HG03097 (cell line): ENCODE results near the gene SH3GL2.

Experiments used
- ATAC-seq: cut with Tn5 transposase; IDR thresholded peaks from one replicate; pipeline ENCODE4 v1.9.1; 2021; ENCODE audit not compliant: unreplicated experiment, low FRiP score

Gene SH3GL2

DNA sequence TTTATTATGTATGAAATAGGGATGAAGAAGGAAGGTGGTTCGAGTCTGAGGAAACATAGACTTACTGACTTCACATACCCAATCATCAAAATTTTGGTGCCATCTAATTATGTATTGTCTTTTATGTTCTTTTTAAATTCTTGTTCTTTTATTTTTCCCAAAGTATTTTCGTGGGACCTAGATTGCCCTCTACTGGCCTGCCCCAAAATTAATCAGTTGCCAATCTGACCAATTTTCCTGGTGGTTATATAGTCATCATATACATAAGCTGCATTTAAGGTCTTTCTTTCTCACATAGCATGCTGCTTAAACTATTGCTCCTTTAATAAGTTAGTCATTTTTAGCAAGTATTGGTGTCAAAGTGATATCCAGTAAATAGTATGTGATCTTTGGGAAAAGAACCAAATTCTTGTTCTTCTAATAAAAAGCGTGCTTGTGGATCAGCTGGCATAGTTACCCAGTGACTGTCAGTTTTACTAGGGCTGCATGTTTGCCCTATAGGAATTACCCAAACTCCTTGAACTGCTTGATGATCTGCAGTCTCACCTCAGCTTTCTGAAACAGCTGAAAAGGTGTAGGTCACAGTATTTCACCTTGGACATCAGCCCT lies 223.5 kb downstream of the SH3GL2 start:
- ATAC-seq, result no peak

DNA sequence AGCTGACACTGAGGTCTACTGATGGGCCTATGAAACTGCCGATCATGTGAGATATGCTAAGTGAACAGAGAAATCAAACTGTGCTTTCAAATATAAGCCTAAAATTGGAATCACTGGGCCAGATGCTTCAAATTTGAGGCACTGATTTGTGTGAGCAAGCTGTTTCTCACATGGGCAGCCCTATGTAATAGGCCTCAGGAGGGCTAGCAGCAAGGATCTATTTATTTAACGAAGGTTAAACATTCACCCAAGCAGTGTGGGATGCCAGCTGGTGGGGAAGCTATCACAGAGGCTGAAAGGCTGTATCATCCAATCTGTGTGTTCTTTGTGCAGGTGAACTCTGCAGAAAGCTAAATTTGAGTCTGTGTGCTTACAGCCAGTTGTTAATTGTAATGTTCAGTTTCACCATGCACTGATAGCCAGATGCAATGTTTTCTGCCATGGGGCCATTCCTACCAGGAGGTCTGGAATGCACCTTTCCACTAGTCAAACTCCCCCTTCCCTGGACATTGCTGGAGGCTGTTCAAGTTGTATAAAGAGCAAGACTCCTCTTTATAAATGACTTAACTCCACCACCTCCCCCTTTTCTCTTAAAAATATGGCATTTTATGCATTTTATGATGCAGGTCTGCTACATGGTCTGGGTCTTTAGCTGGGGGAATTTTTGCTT lies 228.9 kb downstream of the SH3GL2 start:
- no peak for ATAC-seq

DNA sequence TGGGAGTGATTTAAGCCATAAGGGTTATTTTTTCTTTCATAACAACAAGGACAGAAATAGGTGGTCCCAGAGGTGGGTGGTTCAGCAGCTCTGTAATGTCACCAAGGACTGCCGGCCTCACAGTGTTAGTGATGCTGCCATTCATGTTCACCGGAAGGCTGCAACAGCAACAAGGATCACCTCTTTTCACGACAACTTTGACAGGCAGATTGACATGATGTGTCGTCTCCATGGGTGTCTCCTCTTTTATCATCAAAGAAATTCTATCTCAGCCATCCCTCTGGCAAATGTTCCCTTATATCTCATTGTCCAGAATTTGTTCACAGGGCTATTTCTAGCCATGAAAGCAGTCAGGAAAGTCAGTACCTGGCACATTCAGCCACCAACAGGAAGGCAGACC lies 231.5 kb downstream of the SH3GL2 start:
- no peak for ATAC-seq

DNA sequence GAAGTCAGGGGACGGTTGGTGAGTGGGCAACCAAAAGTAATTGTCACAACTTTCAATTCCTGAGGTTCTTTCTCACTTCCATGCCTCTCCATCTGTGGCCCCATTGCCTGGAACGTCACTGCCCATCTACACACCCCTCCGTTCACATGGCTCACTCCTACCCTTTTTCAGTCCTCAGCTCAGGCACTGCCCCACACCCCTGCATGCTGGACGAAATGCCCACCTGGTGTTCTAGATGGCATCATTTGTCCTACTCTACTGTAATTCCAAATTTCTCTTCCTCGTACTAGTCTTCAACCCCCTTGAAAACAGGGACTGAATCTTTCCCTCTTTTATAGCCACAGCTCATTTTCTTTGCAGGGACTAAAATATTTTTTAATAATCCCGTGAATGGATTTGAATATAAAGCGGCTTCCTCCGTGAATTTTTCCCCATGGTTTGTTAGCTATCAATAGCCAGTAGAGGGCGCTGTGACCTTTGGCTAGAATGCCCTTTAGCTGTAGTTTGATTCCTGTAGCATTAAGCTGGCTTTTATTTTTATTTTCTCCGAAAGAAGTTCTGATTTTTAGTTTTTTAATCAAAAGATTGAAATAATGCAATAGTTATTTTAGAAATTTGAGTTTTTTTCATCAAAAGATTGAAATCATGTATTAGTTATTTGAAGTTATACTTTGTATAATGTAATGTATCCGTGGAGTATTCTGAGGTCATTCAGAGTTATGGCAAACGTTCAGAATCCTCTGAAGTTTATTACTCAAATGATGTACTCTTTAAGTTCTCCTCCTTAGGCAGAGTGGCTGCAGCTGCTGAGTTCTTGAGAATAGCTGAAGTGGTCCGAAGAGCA lies 232.1 kb downstream of the SH3GL2 start:
- no peak for ATAC-seq

DNA sequence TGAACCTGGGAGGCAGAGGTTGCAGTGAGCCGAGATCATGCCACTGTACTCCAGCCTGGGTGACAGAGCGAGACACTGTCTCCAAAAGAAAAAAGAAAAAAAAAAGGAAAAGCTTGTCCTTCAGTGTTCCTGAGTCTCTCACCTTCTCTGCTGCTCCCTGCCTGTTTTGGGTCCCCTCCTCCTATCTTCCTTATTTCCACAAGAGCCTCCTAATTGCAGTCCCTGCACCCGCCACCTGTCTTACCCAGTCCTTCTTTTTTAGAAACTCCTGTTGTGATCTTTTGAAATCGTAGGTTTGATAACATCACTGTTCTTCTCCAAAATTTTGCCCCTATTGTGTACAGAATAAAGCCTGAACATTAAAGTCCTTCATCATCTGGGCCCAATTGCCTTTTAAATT lies 234.9 kb downstream of the SH3GL2 start:
- no peak for ATAC-seq

DNA sequence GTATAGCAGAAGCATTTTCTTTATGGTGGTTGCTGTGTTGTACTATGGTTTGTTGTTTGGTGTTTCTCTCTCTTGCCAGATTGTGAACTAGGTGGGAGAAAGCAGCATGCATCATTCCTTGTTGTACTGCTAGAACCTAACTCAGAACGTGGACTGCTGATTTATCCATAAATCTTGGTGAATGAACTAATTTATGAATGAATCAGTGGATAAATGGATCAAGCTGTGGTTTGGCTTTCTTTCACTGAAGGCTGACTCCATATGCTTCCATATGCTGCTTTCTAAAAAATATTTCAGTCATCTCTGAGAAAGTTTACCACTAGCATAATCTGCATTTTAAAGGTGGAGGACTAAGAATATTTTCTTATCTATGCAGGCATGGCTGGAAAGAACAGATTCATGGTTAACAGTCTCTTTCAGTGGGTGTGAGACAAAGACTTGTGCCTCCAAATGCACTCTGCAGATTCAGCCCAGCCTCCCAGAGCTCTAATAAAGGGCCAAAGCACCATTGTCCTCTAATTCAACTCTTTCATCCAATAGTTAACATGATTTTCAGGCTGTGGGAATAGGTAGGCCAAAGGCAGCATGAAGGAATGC lies 237.7 kb downstream of the SH3GL2 start:
- no peak for ATAC-seq

DNA sequence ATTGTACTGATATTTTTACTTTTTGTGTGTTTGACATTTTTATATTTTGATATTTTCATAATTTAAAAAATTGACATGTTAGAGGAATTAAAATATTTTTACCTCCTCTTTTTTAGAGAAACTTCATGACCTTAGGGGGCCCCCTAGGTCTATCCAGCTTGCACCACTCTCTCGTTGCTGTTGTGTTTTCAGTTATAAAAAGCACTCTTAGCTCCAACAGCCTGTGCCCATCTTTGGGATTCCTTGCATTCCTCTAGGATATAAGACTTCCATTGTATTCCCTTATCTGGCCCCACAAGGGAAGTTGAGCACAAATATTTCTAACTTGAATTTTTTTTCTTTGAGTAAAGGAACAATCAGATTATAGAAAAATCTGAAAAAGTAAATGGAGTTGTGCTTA lies 245.3 kb downstream of the SH3GL2 start:
- no peak for ATAC-seq

DNA sequence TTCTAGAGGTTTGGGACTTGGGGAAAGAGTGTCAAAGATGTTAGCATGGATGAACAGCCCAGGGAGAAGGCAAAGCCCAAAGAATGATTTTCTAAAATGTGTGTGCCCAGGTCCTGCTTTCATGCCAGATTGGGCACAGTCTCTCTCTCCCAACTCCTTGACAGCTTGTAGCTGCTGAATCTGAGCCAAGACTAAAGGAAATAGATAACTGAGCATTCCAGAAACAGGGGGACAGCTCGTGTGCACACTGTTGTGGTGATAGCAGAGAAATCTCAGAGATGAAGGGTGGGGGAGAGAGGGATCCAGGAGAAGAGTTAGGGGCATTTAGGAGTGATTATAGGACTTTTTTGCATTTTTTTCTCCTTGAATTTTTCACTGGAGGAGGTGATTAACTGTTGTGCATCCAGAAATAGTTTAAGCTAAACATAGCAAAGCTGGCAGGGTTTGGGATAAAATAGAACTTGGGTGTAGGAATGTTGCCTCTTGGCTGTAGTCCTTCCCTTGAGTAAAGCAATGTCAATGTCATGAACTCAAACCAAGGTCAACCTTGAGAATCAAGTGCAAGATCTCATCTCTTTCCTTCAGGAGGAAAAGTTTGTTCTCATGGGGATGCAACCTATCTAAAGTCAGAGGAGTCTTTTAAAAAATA lies 245.9 kb downstream of the SH3GL2 start:
- ATAC-seq, result no peak

DNA sequence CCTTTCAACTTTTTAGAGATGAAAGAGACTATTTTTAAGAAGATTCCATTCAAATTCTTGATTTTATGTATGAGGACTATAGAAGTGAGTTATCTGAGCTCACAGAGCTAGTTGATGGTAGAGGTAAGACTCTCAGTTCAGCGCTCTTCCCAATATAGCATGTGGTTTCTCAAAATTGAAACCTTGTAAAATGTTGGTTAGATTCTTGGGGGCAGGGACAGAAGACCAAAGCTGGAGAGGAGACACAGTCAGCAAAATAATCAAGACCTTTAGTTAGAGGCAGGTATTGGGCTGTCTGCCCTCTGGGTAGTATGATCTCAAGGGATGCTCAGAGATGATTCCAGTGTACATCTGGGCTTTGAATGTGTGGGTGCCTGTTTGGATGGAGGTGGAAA lies 246.4 kb downstream of the SH3GL2 start:
- ATAC-seq, result no peak

DNA sequence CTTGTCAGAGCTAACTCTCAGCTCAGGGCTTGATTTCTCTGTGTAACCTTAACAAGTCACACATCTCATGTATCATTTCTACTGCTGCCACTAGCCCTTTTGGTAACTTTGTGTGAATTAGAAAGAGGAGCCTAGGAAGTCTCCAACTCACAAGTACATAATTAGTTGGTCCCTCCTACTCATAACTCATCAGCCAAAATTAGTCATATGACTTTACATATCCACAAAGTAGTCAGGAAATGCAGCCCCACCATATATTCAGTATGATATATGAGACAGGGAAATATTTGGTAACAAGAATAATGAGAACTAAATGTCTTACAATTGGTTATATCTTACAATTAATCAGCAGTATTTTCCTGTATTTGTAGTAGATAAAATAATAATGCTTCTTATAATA lies 250.2 kb downstream of the SH3GL2 start:
- ATAC-seq, result no peak

DNA sequence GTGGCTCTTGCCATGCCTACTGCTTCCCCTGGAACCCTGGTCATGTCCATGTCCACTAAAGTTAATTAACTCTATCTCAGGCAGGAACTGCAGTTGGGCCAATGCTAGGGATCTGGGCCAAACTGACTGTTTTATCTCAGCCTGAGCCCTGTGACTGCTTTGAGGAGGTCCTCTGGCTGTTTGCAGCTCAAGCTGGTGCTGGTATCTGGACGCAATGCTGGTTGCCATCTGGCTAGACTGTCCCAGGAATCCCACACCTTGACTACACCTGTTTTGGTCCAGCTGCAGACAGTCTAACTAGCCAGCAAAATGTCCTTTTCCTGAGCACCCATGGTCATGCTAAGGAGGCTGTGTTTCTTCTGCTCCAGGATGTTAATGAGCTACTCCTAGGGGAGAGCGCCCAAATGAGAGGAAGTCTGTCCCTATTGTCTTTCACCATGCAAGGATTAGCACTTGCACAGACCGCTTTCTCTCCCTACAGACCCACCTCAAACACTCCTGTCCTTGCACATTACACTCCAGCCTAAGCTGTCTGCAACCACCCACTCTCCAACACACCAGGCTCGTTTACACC lies 251.0 kb downstream of the SH3GL2 start:
- no peak for ATAC-seq

DNA sequence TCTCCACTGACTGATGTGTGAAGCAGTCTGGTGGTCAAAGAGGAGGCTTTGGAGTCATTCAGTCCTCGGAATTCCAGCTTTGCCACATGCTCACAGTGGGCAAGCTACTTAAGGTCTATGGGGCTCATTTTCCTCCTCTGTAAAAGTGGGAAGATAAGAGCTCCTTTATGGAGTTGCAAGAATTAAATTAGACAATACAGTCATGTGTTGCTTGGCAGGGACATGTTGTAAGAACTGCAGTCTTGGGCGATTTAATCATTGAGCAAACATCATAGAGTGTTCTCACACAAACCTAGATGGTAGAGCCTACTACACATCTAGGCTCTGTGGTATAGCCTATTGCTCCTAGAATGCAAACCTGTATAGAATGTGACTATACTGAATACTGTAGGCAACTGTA lies 253.9 kb downstream of the SH3GL2 start:
- ATAC-seq, result no peak

DNA sequence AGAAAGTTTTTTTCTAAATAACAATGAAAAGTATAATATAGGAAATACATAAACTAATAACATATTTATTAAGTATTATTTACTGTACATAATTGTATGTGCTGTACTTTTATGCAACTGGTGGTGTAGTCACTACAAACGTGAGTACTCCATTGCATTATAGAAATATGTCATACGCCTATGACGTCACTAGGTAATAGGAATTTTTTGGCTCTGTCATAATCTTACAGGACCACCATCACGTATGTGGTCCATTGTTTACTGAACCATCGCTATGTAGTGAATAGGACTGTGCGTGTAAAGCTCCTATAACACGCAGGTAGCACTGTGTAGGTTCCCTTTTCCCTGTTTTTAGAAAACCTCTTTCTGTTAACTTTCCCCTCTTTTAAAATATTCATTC lies 255.0 kb downstream of the SH3GL2 start:
- ATAC-seq, result no peak

DNA sequence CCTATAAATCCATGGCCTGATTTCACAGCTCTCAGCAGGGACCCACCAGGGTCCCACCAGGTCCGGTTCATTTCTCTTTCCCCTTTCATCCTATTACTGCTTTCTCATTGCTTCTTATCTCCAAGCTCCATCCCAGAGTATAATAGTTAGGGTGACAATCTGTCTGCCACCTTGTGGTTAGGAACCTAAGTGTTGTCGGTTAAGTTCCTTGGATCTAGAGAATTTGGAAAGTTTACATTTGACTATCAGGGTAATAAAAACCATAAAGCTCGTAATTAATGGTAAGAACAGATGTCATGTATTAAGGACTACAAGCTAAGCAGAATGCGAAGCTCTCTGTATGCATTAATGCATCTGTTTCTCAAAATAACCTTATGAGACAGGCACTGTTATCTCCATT lies 259.1 kb downstream of the SH3GL2 start:
- ATAC-seq, result no peak

DNA sequence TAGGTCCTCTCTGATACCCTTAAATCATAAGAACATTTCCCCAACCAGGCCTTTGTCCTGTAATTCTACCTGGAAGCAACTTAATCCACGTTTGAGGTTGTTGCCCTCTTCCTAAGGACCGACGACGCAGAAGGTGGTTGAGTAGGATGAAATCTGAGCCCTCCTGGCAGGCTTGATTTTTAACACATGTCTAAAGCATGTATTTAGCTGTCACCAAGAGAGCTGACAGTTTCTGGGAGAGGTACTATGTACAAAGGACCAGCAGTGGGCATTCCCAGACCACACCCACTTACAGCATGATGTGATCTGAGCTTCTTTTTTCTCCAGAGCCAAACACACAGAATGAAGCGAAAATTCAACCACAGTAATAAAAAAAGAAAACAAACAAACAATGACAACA lies 260.9 kb downstream of the SH3GL2 start:
- no peak for ATAC-seq

DNA sequence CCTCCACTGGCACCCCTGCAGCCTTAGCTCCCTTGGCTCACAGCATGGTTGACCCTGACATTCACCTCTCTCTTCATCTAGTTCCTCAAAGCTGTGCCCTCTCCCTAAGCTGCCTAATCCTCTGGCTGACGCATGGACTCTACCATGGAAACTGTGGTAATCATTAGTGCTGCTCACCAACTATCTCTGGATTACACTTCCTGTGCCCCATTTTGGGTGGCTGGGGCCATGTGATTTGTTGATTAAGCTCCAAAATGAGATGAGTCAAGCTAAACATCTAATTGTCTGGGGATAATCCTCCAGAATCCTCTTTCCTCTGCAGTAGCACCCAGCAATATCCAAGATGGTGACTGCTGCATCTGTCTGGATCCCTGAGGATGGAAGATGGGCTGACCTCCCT lies 264.4 kb downstream of the SH3GL2 start:
- ATAC-seq, result no peak
